WI38 (cell line): Measurements from ENCODE around the gene PRM1.

Experiments
- H3K4me3 ChIP-seq: 2 replicates; pipeline ENCODE4 v1.5.1; 2011; ENCODE audit warnings: low read depth, mild to moderate bottlenecking, control low read depth, low read length
- CTCF ChIP-seq: IDR thresholded peaks from 2 replicates; pipeline ENCODE4 v1.5.1; 2012; ENCODE audit warnings: low read depth, mild to moderate bottlenecking, control low read depth, low read length

The PRM1 gene

GRCh38 chr16:11298143-11298900, 17.2 kb upstream of the PRM1 start:
- TF ChIP-seq CTCF = no peak
- no peak overlapping the region for H3K4me3 ChIP-seq

- no peak for TF ChIP-seq CTCF
- H3K4me3 ChIP-seq = 0 out of 2 replicates have a peak overlapping the region, but pooled peaks have one; percentile 8
Measured at GRCh38 chr16:11297492-11298142, 16.5 kb upstream of the PRM1 start.

GRCh38 chr16:11296706-11297491, 15.8 kb upstream of the PRM1 start:
- no peak overlapping the region for H3K4me3 ChIP-seq
- TF ChIP-seq CTCF = no peak

- no peak for TF ChIP-seq CTCF
- no peak overlapping the region for H3K4me3 ChIP-seq
Measured at GRCh38 chr16:11296351-11296705, 15.2 kb upstream of the PRM1 start.

GRCh38 chr16:11295672-11296071, 14.5 kb upstream of the PRM1 start:
- no peak overlapping the region for H3K4me3 ChIP-seq
- TF ChIP-seq CTCF = no peak

GRCh38 chr16:11292076-11292748, 11.1 kb upstream of the PRM1 start:
- H3K4me3 ChIP-seq = no peak overlapping the region
- TF ChIP-seq CTCF = no peak
